ENCODE results near the gene BLOC1S5.

- TF ChIP-seq CTCF (IDR thresholded peaks at IDR 0.05) = no peak
- TF ChIP-seq SIN3A (IDR thresholded peaks at IDR 0.05; ENCODE audit: borderline replicate concordance, insufficient read depth, low read depth, low read length) = no peak
- no peak for TF ChIP-seq POLR2AphosphoS5 (IDR thresholded peaks at IDR 0.05; ENCODE audit: low read depth, low read length)
Observed at GRCh38 chr6:7976485-7977056, 87.6 kb downstream of the BLOC1S5 start.
